Smooth muscle cell of the pulmonary artery (primary cell): ENCODE data around the gene MATN4. TPM values are rescaled to one million over a fixed set of nuclear protein-coding genes. Genes with fewer than 3 reads are reported as not detected.

ENCODE experiments used
- total RNA-seq: library from RNA; depleted of rRNA; stranded (reverse); fragments of >200 nt; gene quantifications from 2 replicates; pipeline ENCODE4 v1.2.3, GENCODE V29; 2014

The MATN4 gene
- 0.03 TPM in 1 of 2 replicates, not detected in the other for total RNA-seq

GRCh38 chr20:45308117-45308778, at the start of gene MATN4:
MATN4 (minus strand) TSS chr20:45308299; CDS start chr20:45305582, 2,717 bp downstream.

GRCh38 chr20:45347936-45348778, 40.1 kb upstream of the MATN4 start, which contains the start of gene SDC4:
SDC4 (minus strand) TSS chr20:45348424; CDS start chr20:45348384, 40 bp downstream.

GRCh38 chr20:45306431-45306982, 1.6 kb downstream of the MATN4 start, which contains the start of gene RBPJL:
RBPJL (plus strand) TSS chr20:45306840; CDS start chr20:45306923, 83 bp downstream.

GRCh38 chr20:45254383-45255262, 53.5 kb downstream of the MATN4 start, which contains the start of gene SLPI:
SLPI (minus strand) TSS chr20:45254564; CDS start chr20:45254543, 21 bp downstream.

Other genes with a start within 250 kb of the MATN4 start
- gene KCNS1, start 207.2 kb downstream of the MATN4 start, total RNA-seq: 1.4 and 2.4 TPM in 2 replicates
- gene WFDC5, start 193.1 kb downstream of the MATN4 start, total RNA-seq: not detected in 2 replicates
- not detected in 2 replicates for gene WFDC12, start 183.8 kb downstream of the MATN4 start, total RNA-seq
- gene PI3, start 133.4 kb downstream of the MATN4 start, total RNA-seq: not detected in 2 replicates
- gene SEMG1, start 101.3 kb downstream of the MATN4 start, total RNA-seq: not detected in 2 replicates
- not detected in 2 replicates for gene SEMG2, start 86.9 kb downstream of the MATN4 start, total RNA-seq
- gene SLPI, start 53.7 kb downstream of the MATN4 start, total RNA-seq: 0.52 and 0.69 TPM in 2 replicates
- not detected in 2 replicates for gene RBPJL, start 1.5 kb downstream of the MATN4 start, total RNA-seq
- gene SDC4, start 40.1 kb upstream of the MATN4 start, total RNA-seq: 61.4 and 105 TPM in 2 replicates
- 34.0 and 36.3 TPM in 2 replicates for gene SYS1, start 54.9 kb upstream of the MATN4 start, total RNA-seq
- gene TP53TG5, start 70.0 kb upstream of the MATN4 start, total RNA-seq: 0.03 TPM in 1 of 2 replicates, not detected in the other
- gene DBNDD2, start 100.0 kb upstream of the MATN4 start, total RNA-seq: 3.0 and 4.7 TPM in 2 replicates
- gene PIGT, start 107.8 kb upstream of the MATN4 start, total RNA-seq: 59.5 and 63.0 TPM in 2 replicates
- not detected in 2 replicates for gene WFDC2, start 161.5 kb upstream of the MATN4 start, total RNA-seq
- gene SPINT3, start 207.3 kb upstream of the MATN4 start, total RNA-seq: not detected in 2 replicates
- gene WFDC6, start 231.2 kb upstream of the MATN4 start, total RNA-seq: not detected in 2 replicates
- gene EPPIN, start 239.1 kb upstream of the MATN4 start, total RNA-seq: 0.39 TPM in 1 of 2 replicates, not detected in the other